ENCODE data around the gene CCDC160. TPM values are rescaled to one million over a fixed set of nuclear protein-coding genes. Genes with fewer than 3 reads are reported as not detected.

Gene CCDC160
- total and polyA plus RNA-seq, 2 of the 4 experiments (the other 2 are of a cell fraction) = not detected

DNA sequence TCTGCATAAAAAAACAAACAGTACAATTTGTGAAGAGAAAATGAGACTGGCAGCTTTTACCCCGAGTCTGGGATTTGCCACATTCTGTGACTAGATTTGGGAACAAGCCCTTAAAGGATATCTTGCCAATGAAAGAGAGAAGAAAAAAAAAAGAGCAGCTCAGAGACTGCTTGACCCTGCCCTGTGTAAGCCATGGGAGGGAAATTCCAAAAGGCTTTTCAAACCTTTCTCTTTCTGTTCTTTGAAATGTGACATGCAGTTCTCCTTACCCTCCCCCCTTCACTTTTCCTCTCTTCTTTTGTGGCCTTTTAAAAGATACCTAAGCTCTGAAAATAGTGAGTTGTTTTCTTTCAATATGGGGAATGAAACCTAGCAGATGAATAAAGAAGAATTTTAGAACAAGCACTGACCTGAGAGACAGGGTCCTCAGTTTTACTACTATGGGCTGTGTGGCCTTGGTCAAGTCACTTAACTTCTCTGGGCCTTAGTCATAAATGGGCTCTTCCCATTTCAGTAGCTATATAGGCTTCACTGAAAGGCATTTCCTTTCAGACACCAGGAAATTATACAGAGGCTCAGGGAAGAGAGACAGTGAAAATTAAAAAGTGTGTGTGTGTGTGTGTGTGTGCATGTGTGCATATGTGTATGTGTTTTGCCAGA, 5.1 kb downstream of the CCDC160 start:
- no peak for ATAC-seq (ENCODE audit: low read depth)
- in situ Hi-C loops (cut with MboI; ENCODE audit: low sequenced_read_pairs) (no loop called here), dilution Hi-C loops (cut with HindIII; ENCODE audit: low sequenced_read_pairs, unreplicated experiment) (no loop called here), intact Hi-C loops (cut with micrococcal nuclease) (no loop called here)
- Histone ChIP-seq H4K8ac (ENCODE audit: low read depth in 2 of 2, low read length in 2 of 2) (no peak overlapping the region), H3K9me3 (ENCODE audit: control insufficient read depth, insufficient read depth, low read length) (no peaks in the 10 kb centered on the region), H4K5ac (ENCODE audit: low read depth, low read length) (no peak overlapping the region), H3K4me3 (ENCODE audit: insufficient read depth, low read depth, low read length) (no peak overlapping the region), H3K23ac (ENCODE audit: low read depth, low read length) (no peak overlapping the region), H3K14ac (replicated peaks; ENCODE audit: low read depth, low read length) (no peak overlapping the region), H3K9ac (ENCODE audit: low read depth, low read length) (no peak overlapping the region), H2BK5ac (ENCODE audit: low read depth, low read length, poor library complexity, severe bottlenecking) (no peak overlapping the region), H3K4me1 (ENCODE audit: control insufficient read depth, insufficient read depth, low read length) (no peaks in the 10 kb centered on the region; the same call in 1 of the 2 replicates), H4K20me1 (ENCODE audit: insufficient read depth, low read length) (no peaks in the 10 kb centered on the region), H2AFZ (replicated peaks; ENCODE audit: low read length, poor library complexity) (no peak overlapping the region), H3K18ac (ENCODE audit: low read depth, low read length) (no peak overlapping the region), H3K56ac (ENCODE audit: extremely low read depth, insufficient read depth, low read length) (no peak overlapping the region), H2BK20ac (ENCODE audit: low read depth, low read length) (no peak overlapping the region), H3K4ac (ENCODE audit: low read depth, low read length) (no peak overlapping the region), H3K79me1 (ENCODE audit: low read depth in 1 of 2, low read length in 2 of 2) (no peaks in the 10 kb centered on the region), H3K27me3 (ENCODE audit: control insufficient read depth, insufficient read depth, low read length) (no peaks in the 10 kb centered on the region; the same call in 1 of the 2 replicates), H3K27ac (ENCODE audit: insufficient read depth, low read length) (no peak overlapping the region), H2AK5ac (ENCODE audit: low read depth, low read length) (no peak overlapping the region), H3K36me3 (ENCODE audit: control insufficient read depth, insufficient read depth, low read length) (no peaks in the 10 kb centered on the region), H2AK9ac (replicated peaks; ENCODE audit: low read depth, low read length, poor library complexity) (no peak overlapping the region), H3K9me1 (ENCODE audit: insufficient read depth, low read length) (no peaks in the 10 kb centered on the region), H2BK15ac (ENCODE audit: low read depth, low read length) (no peak overlapping the region), H4K91ac (ENCODE audit: insufficient read depth, low read depth, low read length) (no peak overlapping the region), H3K4me2 (ENCODE audit: low read depth, low read length) (no peak overlapping the region), H2BK120ac (ENCODE audit: low read depth, low read length) (no peak overlapping the region)
- no peak for DNase-seq
- no CpG with 5 or more reads among the region's 1 CpG for WGBS, 2 experiments (ENCODE audit: extremely low coverage in 2 of 2, insufficient read length in 1 of 2)
- ChIA-PET CTCF (no interaction called here), POLR2A (ENCODE audit: unreplicated experiment) (no interaction called here)
- no peak for TF ChIP-seq BHLHE40 (IDR thresholded peaks at IDR 0.05; ENCODE audit: low read depth, low read length)
- no peak for TF ChIP-seq MAZ (IDR thresholded peaks at IDR 0.05; ENCODE audit: borderline replicate concordance, low read depth, low read length)
- no peak for TF ChIP-seq CEBPB (IDR thresholded peaks at IDR 0.05; ENCODE audit: low read depth, low read length)
- TF ChIP-seq MXI1 (IDR thresholded peaks at IDR 0.05; ENCODE audit: borderline replicate concordance, low read depth, low read length) = no peak
- TF ChIP-seq USF2 (IDR thresholded peaks at IDR 0.05; ENCODE audit: low read depth, low read length) = no peak
- TF ChIP-seq, protein P1, sequence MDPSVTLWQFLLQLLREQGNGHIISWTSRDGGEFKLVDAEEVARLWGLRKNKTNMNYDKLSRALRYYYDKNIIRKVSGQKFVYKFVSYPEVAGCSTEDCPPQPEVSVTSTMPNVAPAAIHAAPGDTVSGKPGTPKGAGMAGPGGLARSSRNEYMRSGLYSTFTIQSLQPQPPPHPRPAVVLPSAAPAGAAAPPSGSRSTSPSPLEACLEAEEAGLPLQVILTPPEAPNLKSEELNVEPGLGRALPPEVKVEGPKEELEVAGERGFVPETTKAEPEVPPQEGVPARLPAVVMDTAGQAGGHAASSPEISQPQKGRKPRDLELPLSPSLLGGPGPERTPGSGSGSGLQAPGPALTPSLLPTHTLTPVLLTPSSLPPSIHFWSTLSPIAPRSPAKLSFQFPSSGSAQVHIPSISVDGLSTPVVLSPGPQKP (IDR thresholded peaks at IDR 0.05; ENCODE audit: borderline replicate concordance, low read depth, low read length) = no peak
- no peak for TF ChIP-seq RCOR1 (IDR thresholded peaks at IDR 0.05; ENCODE audit: insufficient replicate concordance, low read length)
- TF ChIP-seq SMC3 (IDR thresholded peaks at IDR 0.05; ENCODE audit: low read depth, low read length) = no peak
- TF ChIP-seq POLR2A (IDR thresholded peaks at IDR 0.05; ENCODE audit: low read depth, low read length) = no peak
- BruUV-seq (replicated peaks) = no TSS peak
